ENCODE data around the gene CFAP54.

DNA sequence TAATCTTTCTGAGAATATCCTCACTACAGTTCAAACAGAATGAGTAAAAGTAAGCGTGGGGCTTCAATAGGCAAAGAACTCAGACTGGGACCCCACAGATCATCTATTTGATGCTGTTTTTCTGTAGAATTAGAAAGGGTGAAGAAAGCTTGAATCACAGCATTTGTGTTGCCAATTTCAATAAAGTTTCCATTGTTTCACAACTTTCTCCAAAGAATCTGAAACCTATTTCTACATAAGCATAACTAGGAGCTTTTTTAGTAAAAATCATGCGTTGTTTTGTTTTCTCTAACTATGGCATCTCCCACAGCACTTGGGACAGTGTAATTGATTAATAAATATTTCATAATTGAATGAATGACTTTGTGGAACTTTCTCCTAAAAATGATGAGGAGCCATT, 401.0 kb downstream of the CFAP54 start:
- TF ChIP-seq POLR2A (IDR thresholded peaks at IDR 0.05; ENCODE audit: low read depth, low read length) (no peak), TAF1 (IDR thresholded peaks at IDR 0.05; ENCODE audit: borderline replicate concordance, low read depth, low read length) (no peak), POLR2AphosphoS5 (IDR thresholded peaks at IDR 0.05; ENCODE audit: low read depth, low read length) (no peak)
